Uterus (tissue), 4 donors: ENCODE measurements around the gene GPR55. TPM values are rescaled to one million over a fixed set of nuclear protein-coding genes. Genes with fewer than 3 reads are reported as not detected.

Experiments used
- DNase-seq, 2 donors: peaks; one replicate each; pipeline ENCODE4 v3.0.0-alpha.2; 2019 to 2020
- H3K27ac ChIP-seq, 2 donors: fragments of 200-600 bp; sonication (generic); 1 replicate in 1 of 2; 2 replicates in 1 of 2; pipeline ENCODE4 v1.5.1; 2016 to 2018
- H3K27me3 ChIP-seq, 2 donors: fragments of 200-600 bp; sonication (generic); one replicate each; pipeline ENCODE4 v1.5.1; 2018 to 2019; ENCODE audit warnings: control low read depth in 1 of 2
- H3K36me3 ChIP-seq, 2 donors: fragments of 200-600 bp; sonication (generic); one replicate each; pipeline ENCODE4 v1.5.1; 2019; ENCODE audit warnings: control low read depth in 1 of 2
- H3K4me1 ChIP-seq, 2 donors: fragments of 200-600 bp; sonication (generic); one replicate each; pipeline ENCODE4 v1.5.1; 2018 to 2019; ENCODE audit warnings: control low read depth in 1 of 2
- H3K4me3 ChIP-seq, 2 donors: fragments of 200-600 bp; sonication (generic); 1 replicate in 1 of 2; 2 replicates in 1 of 2; pipeline ENCODE4 v1.5.1; 2018 to 2019; ENCODE audit warnings: mild to moderate bottlenecking in 1 of 2
- H3K9me3 ChIP-seq, 2 donors: fragments of 200-600 bp; sonication (generic); one replicate each; pipeline ENCODE4 v1.5.1; 2019; ENCODE audit warnings: control low read depth in 1 of 2
- POLR2A ChIP-seq, 2 donors: fragments of 450-650 bp; IDR thresholded peaks; one replicate each; pipeline ENCODE4 v1.6.1; 2016; ENCODE audit warnings: antibody characterized with exemption in 2 of 2, mild to moderate bottlenecking in 1 of 2, moderate library complexity in 1 of 2
- intact Hi-C: fragments of 100-400 bp; cut with DNase I; formaldehyde crosslinking; loops from one replicate; pipeline ENCODE4 v1.15.1; 2023; ENCODE audit warnings: low total_unique reads
- total RNA-seq, 4 donors: library from RNA; depleted of rRNA in 3 of 4; stranded (reverse); fragments of >200 nt in 3 of 4; gene quantifications; one replicate each; pipeline versions ENCODE4 v1.1.0 to v1.2.4, GENCODE V29; 2014 to 2023
- TF ChIP-seq, protein P1 (sequence below), 4 experiments: fragments of 200-600 bp in 2 of 4; fragments of 450-650 bp in 2 of 4; sonication (generic) in 2 of 4; IDR thresholded peaks; one replicate each; pipeline ENCODE4 v1.5.1; 2016 to 2019; ENCODE audit warnings: antibody characterized with exemption in 4 of 4, mild to moderate bottlenecking in 2 of 4, moderate library complexity in 1 of 4
- donor health status: DM: yes; HTN: yes; CAD: no.

GPR55 gene
- total RNA-seq, 4 donors from 2014 or later, result not detected

- no peak overlapping the region for H3K27ac ChIP-seq
- no peaks in the 10 kb centered on the region for H3K4me1 ChIP-seq
- peaks cover 0 to 3% of the 10 kb centered on the region in 2 donors for H3K9me3 ChIP-seq
- no peak for DNase-seq
- no peaks in the 10 kb centered on the region for H3K27me3 ChIP-seq
- TF ChIP-seq, protein P1, sequence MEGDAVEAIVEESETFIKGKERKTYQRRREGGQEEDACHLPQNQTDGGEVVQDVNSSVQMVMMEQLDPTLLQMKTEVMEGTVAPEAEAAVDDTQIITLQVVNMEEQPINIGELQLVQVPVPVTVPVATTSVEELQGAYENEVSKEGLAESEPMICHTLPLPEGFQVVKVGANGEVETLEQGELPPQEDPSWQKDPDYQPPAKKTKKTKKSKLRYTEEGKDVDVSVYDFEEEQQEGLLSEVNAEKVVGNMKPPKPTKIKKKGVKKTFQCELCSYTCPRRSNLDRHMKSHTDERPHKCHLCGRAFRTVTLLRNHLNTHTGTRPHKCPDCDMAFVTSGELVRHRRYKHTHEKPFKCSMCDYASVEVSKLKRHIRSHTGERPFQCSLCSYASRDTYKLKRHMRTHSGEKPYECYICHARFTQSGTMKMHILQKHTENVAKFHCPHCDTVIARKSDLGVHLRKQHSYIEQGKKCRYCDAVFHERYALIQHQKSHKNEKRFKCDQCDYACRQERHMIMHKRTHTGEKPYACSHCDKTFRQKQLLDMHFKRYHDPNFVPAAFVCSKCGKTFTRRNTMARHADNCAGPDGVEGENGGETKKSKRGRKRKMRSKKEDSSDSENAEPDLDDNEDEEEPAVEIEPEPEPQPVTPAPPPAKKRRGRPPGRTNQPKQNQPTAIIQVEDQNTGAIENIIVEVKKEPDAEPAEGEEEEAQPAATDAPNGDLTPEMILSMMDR (IDR thresholded peaks at IDR 0.05), result no peak
- no peak for TF ChIP-seq POLR2A (IDR thresholded peaks at IDR 0.05)
- intact Hi-C loops, result no loop called here
- no peak overlapping the region for H3K4me3 ChIP-seq
- no peaks in the 10 kb centered on the region for H3K36me3 ChIP-seq
Observed at GRCh38 chr2:230941202-230942180, 16.4 kb upstream of the GPR55 start.

DNA sequence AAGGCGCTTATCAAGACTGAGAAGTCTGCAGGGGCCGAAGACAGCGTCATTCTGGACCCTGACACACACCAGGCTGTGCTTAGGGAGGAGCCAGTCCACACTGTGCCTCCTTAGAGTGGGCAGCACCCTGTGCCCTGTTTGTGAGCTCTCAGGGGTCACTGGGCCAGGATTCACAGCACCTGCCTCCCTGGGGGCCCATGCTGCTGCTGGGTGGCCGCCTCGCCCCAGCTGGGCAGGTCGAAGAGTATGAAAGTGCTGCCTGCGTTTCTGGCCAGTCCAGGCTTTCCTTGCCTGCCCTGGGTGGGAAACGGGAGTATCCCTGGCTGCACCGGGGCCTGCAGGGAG lies 15.4 kb upstream of the GPR55 start:
- Histone ChIP-seq H3K27me3 (no peaks in the 10 kb centered on the region), H3K27ac (no peak overlapping the region), H3K36me3 (no peaks in the 10 kb centered on the region), H3K4me3 (no peak overlapping the region), H3K9me3 (peaks cover 0 to 3% of the 10 kb centered on the region in 2 donors), H3K4me1 (no peaks in the 10 kb centered on the region)
- intact Hi-C loops, result no loop called here
- no peak for DNase-seq
- TF ChIP-seq POLR2A (IDR thresholded peaks at IDR 0.05), result no peak
- TF ChIP-seq, protein P1 (IDR thresholded peaks at IDR 0.05), result no peak

- H3K27me3 ChIP-seq, result no peaks in the 10 kb centered on the region
- intact Hi-C loops, result no loop called here
- H3K4me1 ChIP-seq, result no peaks in the 10 kb centered on the region
- DNase-seq, result no peak
- TF ChIP-seq, protein P1 (IDR thresholded peaks at IDR 0.05), result no peak
- TF ChIP-seq POLR2A (IDR thresholded peaks at IDR 0.05), result no peak
- H3K9me3 ChIP-seq, result peaks cover 0 to 3% of the 10 kb centered on the region in 2 donors
- H3K27ac ChIP-seq, result no peak overlapping the region
- H3K36me3 ChIP-seq, result no peaks in the 10 kb centered on the region
- H3K4me3 ChIP-seq, result no peak overlapping the region
Observed at GRCh38 chr2:230939691-230940470, 14.8 kb upstream of the GPR55 start.

DNA sequence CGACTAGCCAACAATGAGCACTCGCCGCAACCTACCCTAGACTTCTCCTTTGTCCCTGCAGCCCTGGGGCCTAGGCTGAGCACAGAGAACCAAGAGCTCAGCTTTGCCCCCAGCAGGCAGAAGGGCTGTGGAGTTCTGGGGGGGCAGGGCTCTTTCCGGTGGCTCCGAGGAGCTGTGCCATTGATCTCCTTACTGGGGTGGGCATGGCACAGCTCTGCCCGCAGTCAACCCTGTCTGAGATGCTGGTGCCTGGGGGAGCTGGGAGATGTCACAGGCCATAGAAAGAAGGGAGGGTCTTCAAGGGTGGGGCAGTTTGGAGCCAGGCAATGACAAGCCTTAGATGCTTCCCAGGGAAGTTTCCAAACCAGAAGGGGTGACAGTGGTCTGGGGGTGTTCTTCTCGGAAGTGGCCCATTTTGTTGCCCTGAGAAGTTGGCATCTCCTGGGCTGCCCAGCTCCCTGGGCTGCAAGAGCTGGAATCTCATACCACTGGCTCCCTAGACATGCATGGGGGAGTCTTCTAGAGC lies 14.1 kb upstream of the GPR55 start:
- no peak overlapping the region for H3K27ac ChIP-seq
- TF ChIP-seq, protein P1 (IDR thresholded peaks at IDR 0.05), result no peak
- TF ChIP-seq POLR2A (IDR thresholded peaks at IDR 0.05), result no peak
- no peaks in the 10 kb centered on the region for H3K4me1 ChIP-seq
- no peak overlapping the region for H3K4me3 ChIP-seq
- H3K27me3 ChIP-seq, result no peaks in the 10 kb centered on the region
- intact Hi-C loops, result no loop called here
- peaks cover 0 to 3% of the 10 kb centered on the region in 2 donors for H3K9me3 ChIP-seq
- no peaks in the 10 kb centered on the region for H3K36me3 ChIP-seq
- DNase-seq, result no peak
